Neuronal stem cell (in vitro differentiated cells): ENCODE measurements around the gene PCDH7.

ENCODE experiments used
- DNase-seq: peaks from one replicate; pipeline ENCODE4 v3.0.0-alpha.2; 2013; ENCODE audit warnings: low spot score
- H2AFZ ChIP-seq: one replicate; pipeline ENCODE4 v1.6.1; 2013; ENCODE audit warnings: mild to moderate bottlenecking, low read length, inconsistent platforms
- H2AK5ac ChIP-seq: 2 replicates; pipeline ENCODE4 v1.6.1; 2013; ENCODE audit warnings: low read depth, mild to moderate bottlenecking, inconsistent platforms, low read length, moderate library complexity, mixed read lengths
- H2BK120ac ChIP-seq: 2 replicates; pipeline ENCODE4 v1.6.1; 2013; ENCODE audit warnings: low read depth, mild to moderate bottlenecking, inconsistent platforms, low read length, moderate library complexity, mixed read lengths
- H2BK12ac ChIP-seq: one replicate; pipeline ENCODE4 v1.6.1; 2013; ENCODE audit warnings: low read length, inconsistent platforms
- H2BK15ac ChIP-seq: 2 replicates; pipeline ENCODE4 v1.6.1; 2013; ENCODE audit warnings: mild to moderate bottlenecking, low read length, inconsistent platforms, mixed read lengths
- H2BK5ac ChIP-seq: one replicate; pipeline ENCODE4 v1.6.1; 2013; ENCODE audit warnings: inconsistent platforms, mild to moderate bottlenecking, low read length, moderate library complexity
- H3K14ac ChIP-seq: one replicate; pipeline ENCODE4 v1.6.1; 2013; ENCODE audit warnings: low read length, inconsistent platforms
- H3K18ac ChIP-seq: 2 replicates; pipeline ENCODE4 v1.6.1; 2013; ENCODE audit warnings: low read length, inconsistent platforms
- H3K23ac ChIP-seq: 2 replicates; pipeline ENCODE4 v1.6.1; 2013; ENCODE audit warnings: low read depth, mild to moderate bottlenecking, mixed read lengths, low read length, inconsistent platforms; ENCODE audit not compliant: poor library complexity
- H3K27ac ChIP-seq: replicated peaks from 3 replicates; pipeline ENCODE4 v1.5.1; 2013; ENCODE audit warnings: low read length, inconsistent platforms
- H3K27me3 ChIP-seq, 3 experiments: 2 replicates each; pipeline ENCODE4 v1.6.1; 2013; ENCODE audit warnings: low read length in 3 of 3, mild to moderate bottlenecking in 2 of 3, inconsistent platforms in 1 of 3, low read depth in 1 of 3, mixed read lengths in 1 of 3, moderate library complexity in 1 of 3; ENCODE audit not compliant: control insufficient read depth in 3 of 3, insufficient read depth in 3 of 3
- H3K36me3 ChIP-seq, 2 donors: replicated peaks in 1 of 2; 2 replicates each; pipeline ENCODE4 v1.6.1; 2013; ENCODE audit warnings: low read length in 2 of 2; ENCODE audit not compliant: control insufficient read depth in 2 of 2, insufficient read depth in 2 of 2
- H3K4ac ChIP-seq: 2 replicates; pipeline ENCODE4 v1.6.1; 2013; ENCODE audit warnings: inconsistent platforms, mild to moderate bottlenecking, low read length, moderate library complexity
- H3K4me1 ChIP-seq, 2 donors: 1 replicate in 1 of 2; 2 replicates in 1 of 2; pipeline ENCODE4 v1.6.1; 2013; ENCODE audit warnings: low read length in 2 of 2, low read depth in 1 of 2; ENCODE audit not compliant: control insufficient read depth in 2 of 2, insufficient read depth in 1 of 2
- H3K4me2 ChIP-seq: one replicate; pipeline ENCODE4 v1.6.1; 2013; ENCODE audit warnings: mild to moderate bottlenecking, low read length, inconsistent platforms; ENCODE audit not compliant: insufficient read depth, poor library complexity, severe bottlenecking
- H3K4me3 ChIP-seq, 2 donors: 2 replicates each; pipeline ENCODE4 v1.5.1; 2013; ENCODE audit warnings: low read length in 2 of 2, mild to moderate bottlenecking in 2 of 2, inconsistent platforms in 1 of 2, moderate library complexity in 1 of 2
- H3K79me1 ChIP-seq: one replicate; pipeline ENCODE4 v1.6.1; 2013; ENCODE audit warnings: low read depth, mild to moderate bottlenecking, inconsistent platforms, low read length, moderate library complexity
- H3K9ac ChIP-seq: one replicate; pipeline ENCODE4 v1.6.1; 2013; ENCODE audit warnings: mild to moderate bottlenecking, low read depth, low read length, inconsistent platforms; ENCODE audit not compliant: poor library complexity
- H3K9me3 ChIP-seq, 2 donors: replicated peaks in 1 of 2; 2 replicates each; pipeline versions ENCODE3 to v1.6.1; 2013; ENCODE audit warnings: low read length in 2 of 2, mild to moderate bottlenecking in 2 of 2, inconsistent platforms in 1 of 2, low read depth in 1 of 2, mixed read lengths in 1 of 2, moderate library complexity in 1 of 2; ENCODE audit not compliant: control insufficient read depth in 2 of 2, insufficient read depth in 1 of 2
- H4K8ac ChIP-seq: one replicate; pipeline ENCODE4 v1.6.1; 2013; ENCODE audit warnings: low read depth, mild to moderate bottlenecking, inconsistent platforms, low read length, moderate library complexity
- H4K91ac ChIP-seq: one replicate; pipeline ENCODE4 v1.6.1; 2013; ENCODE audit warnings: low read length, low read depth, mild to moderate bottlenecking, inconsistent platforms; ENCODE audit not compliant: poor library complexity
- WGBS, 2 donors: extraction: QIAGEN DNeasy Blood & Tissue Kit; methylation state at CpG; one replicate each; pipeline ENCODE4 v1.1.7; 2013; ENCODE audit warnings: missing lambda C conversion rate in 2 of 2, mixed read lengths in 1 of 2; ENCODE audit not compliant: insufficient read length in 2 of 2, insufficient replicate concordance in 1 of 2; ENCODE audit errors: extremely low coverage in 2 of 2; 5-methylcytosine and 5-hydroxymethylcytosine counted together

The PCDH7 gene

DNA sequence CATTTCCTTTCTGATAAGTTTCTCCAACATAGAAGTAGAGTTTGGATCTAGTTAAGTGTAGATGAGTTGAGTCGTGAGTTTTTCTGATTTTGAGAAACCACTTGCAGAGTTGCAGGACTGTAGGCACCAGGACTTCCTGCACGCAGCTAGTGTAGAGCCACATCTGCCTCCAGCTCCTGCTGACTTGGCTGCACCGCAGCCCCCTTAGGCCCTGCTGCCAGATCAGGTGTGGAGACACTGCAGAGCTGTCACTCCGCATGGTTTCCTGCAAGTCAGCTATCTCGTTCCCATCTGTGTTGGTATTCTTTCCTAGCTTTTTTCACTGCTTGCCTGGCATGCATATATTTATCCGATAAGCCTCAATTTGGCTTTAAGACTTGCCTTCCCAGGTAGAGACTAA, 48.9 kb downstream of the PCDH7 start:
- DNase-seq = no peak
- Histone ChIP-seq H3K23ac (no peak overlapping the region), H3K18ac (peak overlapping the region; percentile 65), H2BK120ac (no peak overlapping the region), H3K36me3 (no peaks in the 10 kb centered on the region), H2BK15ac (no peak overlapping the region), H3K4ac (no peak overlapping the region), H2AFZ (no peak overlapping the region), H3K27me3 (no peaks in the 10 kb centered on the region), H3K4me2 (no peak overlapping the region), H3K4me1 (peaks cover 2 to 4% of the 10 kb centered on the region in 2 donors), H4K91ac (no peak overlapping the region), H4K8ac (no peak overlapping the region), H3K4me3 (no peak overlapping the region), H2AK5ac (no peak overlapping the region), H3K9ac (no peak overlapping the region), H2BK5ac (no peak overlapping the region), H3K14ac (no peak overlapping the region), H3K9me3 (no peaks in the 10 kb centered on the region), H3K27ac (no peak overlapping the region), H2BK12ac (no peak overlapping the region), H3K79me1 (no peaks in the 10 kb centered on the region)
- WGBS, 2 donors = no CpG with 5 or more reads among the region's 6 CpGs

DNA sequence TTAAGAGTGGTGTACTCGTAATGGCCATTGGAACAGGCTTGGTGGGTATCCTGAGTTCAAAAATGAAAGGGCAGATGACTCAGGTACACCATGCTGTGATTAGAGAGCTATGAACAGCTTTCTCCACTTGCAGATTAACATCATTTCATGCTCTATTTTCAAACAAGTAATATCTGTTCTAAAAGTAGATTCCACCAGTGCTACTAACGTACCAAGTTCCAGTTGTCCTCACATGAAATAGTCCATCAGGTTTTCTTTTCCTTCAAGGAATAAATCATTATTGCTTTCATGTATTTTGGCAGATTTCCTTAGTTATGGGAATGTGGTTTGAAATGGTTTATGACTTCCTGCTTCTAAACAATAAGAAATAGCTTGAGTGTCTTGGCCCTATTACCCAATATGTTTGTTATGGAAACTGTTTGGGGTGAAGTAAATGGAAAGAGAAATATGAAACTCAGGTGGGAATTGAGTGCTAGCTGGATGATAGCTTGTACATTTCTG, 49.9 kb downstream of the PCDH7 start:
- Histone ChIP-seq H2AK5ac (no peak overlapping the region), H3K14ac (no peak overlapping the region), H2BK15ac (no peak overlapping the region), H4K91ac (no peak overlapping the region), H4K8ac (no peak overlapping the region), H3K4ac (no peak overlapping the region), H3K79me1 (no peaks in the 10 kb centered on the region), H2BK12ac (no peak overlapping the region), H3K18ac (no peak overlapping the region), H2BK5ac (no peak overlapping the region), H3K36me3 (no peaks in the 10 kb centered on the region), H2BK120ac (no peak overlapping the region), H3K4me2 (no peak overlapping the region), H3K4me1 (peaks cover 2 to 4% of the 10 kb centered on the region in 2 donors), H2AFZ (no peak overlapping the region), H3K4me3 (no peak overlapping the region), H3K23ac (no peak overlapping the region), H3K9me3 (no peaks in the 10 kb centered on the region), H3K9ac (no peak overlapping the region), H3K27ac (no peak overlapping the region), H3K27me3 (no peaks in the 10 kb centered on the region)
- DNase-seq = no peak
- WGBS, 2 donors = no CpG with 5 or more reads among the region's 2 CpGs

DNA sequence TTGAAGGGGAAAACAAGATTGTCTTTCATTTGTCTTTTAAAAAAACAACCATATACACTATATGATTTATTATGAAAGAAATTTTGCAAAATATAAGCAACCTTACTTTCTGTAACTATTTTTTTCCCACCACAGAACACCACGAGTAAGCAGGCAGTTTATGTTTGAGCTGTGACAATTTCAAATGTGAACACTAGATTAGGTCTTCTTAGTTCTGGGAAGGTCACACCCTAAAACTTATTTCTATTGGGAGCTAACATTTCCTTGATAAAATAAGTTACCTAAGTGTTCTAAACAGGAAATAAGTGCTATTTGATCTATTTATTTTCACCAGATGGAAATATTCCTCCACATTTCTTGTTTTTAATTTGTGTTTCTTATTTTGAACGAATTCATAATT, 50.6 kb downstream of the PCDH7 start:
- H4K91ac ChIP-seq = no peak overlapping the region
- H2BK12ac ChIP-seq = no peak overlapping the region
- WGBS, 2 donors = no CpG with 5 or more reads among the region's 2 CpGs
- no peak overlapping the region for H2AK5ac ChIP-seq
- no peak overlapping the region for H3K14ac ChIP-seq
- no peak overlapping the region for H4K8ac ChIP-seq
- no peak overlapping the region for H2AFZ ChIP-seq
- no peak overlapping the region for H3K27ac ChIP-seq
- no peaks in the 10 kb centered on the region for H3K9me3 ChIP-seq
- no peak overlapping the region for H2BK5ac ChIP-seq
- DNase-seq = no peak
- no peaks in the 10 kb centered on the region for H3K36me3 ChIP-seq
- no peak overlapping the region for H3K18ac ChIP-seq
- H3K4me1 ChIP-seq = peaks cover 2 to 4% of the 10 kb centered on the region in 2 donors
- H2BK120ac ChIP-seq = no peak overlapping the region
- no peak overlapping the region for H3K9ac ChIP-seq
- H3K4ac ChIP-seq = no peak overlapping the region
- H3K4me2 ChIP-seq = no peak overlapping the region
- H3K4me3 ChIP-seq = no peak overlapping the region
- no peak overlapping the region for H2BK15ac ChIP-seq
- no peaks in the 10 kb centered on the region for H3K79me1 ChIP-seq
- no peaks in the 10 kb centered on the region for H3K27me3 ChIP-seq
- no peak overlapping the region for H3K23ac ChIP-seq

DNA sequence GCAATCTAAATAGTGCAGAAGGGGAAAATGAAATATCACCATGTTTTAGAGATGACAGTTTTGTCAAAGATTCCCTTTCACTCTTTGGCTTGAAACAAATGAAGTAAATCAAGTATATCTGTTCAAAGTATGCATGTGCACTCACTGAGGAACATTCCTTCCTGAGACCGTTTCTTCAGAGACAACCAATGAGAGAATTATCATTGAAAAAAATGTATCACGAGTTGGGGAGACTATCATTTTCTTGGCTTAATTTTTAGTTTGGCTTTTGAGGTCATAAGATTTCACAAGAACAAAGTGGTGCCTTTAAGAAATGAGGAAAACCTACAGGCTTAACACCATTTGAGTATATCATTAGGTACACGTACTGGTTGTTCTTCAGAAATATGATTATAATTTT, 56.3 kb downstream of the PCDH7 start:
- no peak overlapping the region for H3K27ac ChIP-seq
- no peak overlapping the region for H2BK15ac ChIP-seq

More for the DNA sequence above, 56.3 kb downstream of the PCDH7 start:
- Histone ChIP-seq H3K79me1 (no peaks in the 10 kb centered on the region), H3K9ac (no peak overlapping the region), H3K14ac (no peak overlapping the region), H3K4me1 (peaks cover 0 to 2% of the 10 kb centered on the region in 2 donors), H2BK12ac (no peak overlapping the region), H2AFZ (no peak overlapping the region), H2BK5ac (no peak overlapping the region), H3K4me3 (no peak overlapping the region), H2AK5ac (no peak overlapping the region), H4K91ac (no peak overlapping the region), H3K9me3 (no peaks in the 10 kb centered on the region), H3K27me3 (no peaks in the 10 kb centered on the region), H3K18ac (no peak overlapping the region), H3K4ac (no peak overlapping the region), H2BK120ac (no peak overlapping the region), H3K36me3 (no peaks in the 10 kb centered on the region), H3K23ac (no peak overlapping the region), H3K4me2 (no peak overlapping the region), H4K8ac (no peak overlapping the region)
- no peak for DNase-seq
- no CpG with 5 or more reads among the region's 3 CpGs for WGBS, 2 donors
